Measurements from ENCODE around the gene ZDHHC11B.

DNA sequence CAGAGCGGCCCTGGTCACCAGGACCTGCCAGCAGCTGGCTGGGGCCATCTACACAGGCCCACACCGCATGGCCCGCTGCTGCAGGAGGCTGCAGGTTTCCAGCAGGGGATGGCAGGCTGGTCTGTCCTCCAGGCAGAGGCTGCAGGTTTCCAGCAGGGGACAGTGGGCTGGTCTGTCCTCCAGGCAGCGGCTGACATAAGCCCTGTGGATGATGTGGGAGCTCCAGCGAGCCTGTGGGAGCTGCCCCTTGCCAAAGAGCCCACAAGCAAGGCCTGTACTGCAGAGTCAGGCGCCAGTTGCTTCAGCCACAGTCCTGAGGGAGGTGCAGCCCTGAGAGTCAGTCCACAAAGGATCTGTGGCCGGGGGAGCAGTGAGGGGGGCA lies 109.9 kb downstream of the ZDHHC11B start:
- TF ChIP-seq, protein P1, sequence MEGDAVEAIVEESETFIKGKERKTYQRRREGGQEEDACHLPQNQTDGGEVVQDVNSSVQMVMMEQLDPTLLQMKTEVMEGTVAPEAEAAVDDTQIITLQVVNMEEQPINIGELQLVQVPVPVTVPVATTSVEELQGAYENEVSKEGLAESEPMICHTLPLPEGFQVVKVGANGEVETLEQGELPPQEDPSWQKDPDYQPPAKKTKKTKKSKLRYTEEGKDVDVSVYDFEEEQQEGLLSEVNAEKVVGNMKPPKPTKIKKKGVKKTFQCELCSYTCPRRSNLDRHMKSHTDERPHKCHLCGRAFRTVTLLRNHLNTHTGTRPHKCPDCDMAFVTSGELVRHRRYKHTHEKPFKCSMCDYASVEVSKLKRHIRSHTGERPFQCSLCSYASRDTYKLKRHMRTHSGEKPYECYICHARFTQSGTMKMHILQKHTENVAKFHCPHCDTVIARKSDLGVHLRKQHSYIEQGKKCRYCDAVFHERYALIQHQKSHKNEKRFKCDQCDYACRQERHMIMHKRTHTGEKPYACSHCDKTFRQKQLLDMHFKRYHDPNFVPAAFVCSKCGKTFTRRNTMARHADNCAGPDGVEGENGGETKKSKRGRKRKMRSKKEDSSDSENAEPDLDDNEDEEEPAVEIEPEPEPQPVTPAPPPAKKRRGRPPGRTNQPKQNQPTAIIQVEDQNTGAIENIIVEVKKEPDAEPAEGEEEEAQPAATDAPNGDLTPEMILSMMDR (optimal IDR thresholded peaks at IDR 0.05 in 1 of 3, IDR thresholded peaks at IDR 0.05 in 1 of 3, conservative IDR thresholded peaks at IDR 0.05 in 1 of 3; ENCODE audit: extremely low read depth in 1 of 3, insufficient read depth in 2 of 3, low read length in 3 of 3) = no peak
- no peak for TF ChIP-seq EZH2 (IDR thresholded peaks at IDR 0.05; ENCODE audit: low read length)

Measured in keratinocyte (primary cell).